ENCODE results near the gene OR5V1. TPM values are rescaled to one million over a fixed set of nuclear protein-coding genes. Genes with fewer than 3 reads are reported as not detected.
A peak's percentile ranks its signal among the peaks of the same experiment; 100 is the strongest.

Gene OR5V1
- total and polyA plus RNA-seq, 9 of the 15 experiments (the other 6 are each of a cell fraction or from before 2014, with no cell fraction given), result not detected

- in situ Hi-C loops (cut with MboI), result no loop called here
- Histone ChIP-seq H3K27me3 (ENCODE audit: control insufficient read depth in 2 of 2, insufficient read depth in 2 of 2, low read length in 2 of 2) (no peaks in the 10 kb centered on the region), H2AFZ (ENCODE audit: low read depth, low read length) (no peak overlapping the region), H3K4me3 (no peak overlapping the region), H3K27ac (ENCODE audit: extremely low read depth, low read depth, low read length) (no peak overlapping the region), H3K4me1 (replicated peaks in 1 of 2; ENCODE audit: control insufficient read depth in 2 of 2, insufficient read depth in 2 of 2, low read length in 2 of 2) (no peaks in the 10 kb centered on the region), H3K4me2 (ENCODE audit: insufficient read depth, low read length) (no peak overlapping the region), H3K79me2 (ENCODE audit: control insufficient read depth, insufficient read depth, low read length) (no peaks in the 10 kb centered on the region), H4K20me1 (replicated peaks; ENCODE audit: control insufficient read depth, insufficient read depth, low read length) (no peaks in the 10 kb centered on the region), H3K9me3 (replicated peaks; ENCODE audit: control insufficient read depth, insufficient read depth, low read depth, low read length) (no peaks in the 10 kb centered on the region), H3K9ac (ENCODE audit: insufficient read depth in 1 of 2, low read depth in 2 of 2, low read length in 2 of 2) (no peak overlapping the region), H3K36me3 (ENCODE audit: control insufficient read depth, insufficient read depth, low read length) (no peaks in the 10 kb centered on the region), H3K9me1 (ENCODE audit: control insufficient read depth, insufficient read depth, low read length) (no peaks in the 10 kb centered on the region)
- no peak for FAIRE-seq
- POLR2A ChIA-PET, result no interaction called here
- TF ChIP-seq ZNF316 (IDR thresholded peaks at IDR 0.05), result peak; percentile 58
- no peak for TF ChIP-seq ZNF830 (CRISPR knock-in tag; IDR thresholded peaks at IDR 0.05)
- peak; percentile 26; the same call in 1 of the 2 replicates for TF ChIP-seq C11orf30 (IDR thresholded peaks at IDR 0.05; ENCODE audit: low read depth)
- CTCF ChIA-PET (ENCODE audit: low intra/inter-chr PET ratio), result no interaction called here
- DNase-seq (ENCODE audit: extremely low read depth in 1 of 4, low spot score in 3 of 4), result no peak
- 0% methylated on average over 1 of the region's 1 CpG for WGBS (ENCODE audit: insufficient coverage, low coverage, missing lambda C conversion rate)
- intact Hi-C loops (cut with micrococcal nuclease), result no loop called here
- BruUV-seq (replicated peaks), result no TSS peak
- no peak for ATAC-seq
Measured at GRCh38 chr6:29403801-29404200, 35.1 kb upstream of the OR5V1 start.

GRCh38 chr6:29399525-29399924 is 30.9 kb upstream of the OR5V1 start:
- BruUV-seq (replicated peaks), result no TSS peak
- Histone ChIP-seq H3K4me1 (replicated peaks in 1 of 2; ENCODE audit: control insufficient read depth in 2 of 2, insufficient read depth in 2 of 2, low read length in 2 of 2) (no peaks in the 10 kb centered on the region), H3K79me2 (ENCODE audit: control insufficient read depth, insufficient read depth, low read length) (no peaks in the 10 kb centered on the region), H3K27me3 (ENCODE audit: control insufficient read depth in 2 of 2, insufficient read depth in 2 of 2, low read length in 2 of 2) (0 out of 5 replicates have a peak, but pooled peaks cover 0 to 2% of the 10 kb centered on the region in 2 experiments), H3K4me2 (ENCODE audit: insufficient read depth, low read length) (no peak overlapping the region), H2AFZ (ENCODE audit: low read depth, low read length) (no peak overlapping the region), H3K4me3 (no peak overlapping the region), H3K9ac (ENCODE audit: insufficient read depth in 1 of 2, low read depth in 2 of 2, low read length in 2 of 2) (no peak overlapping the region), H3K27ac (ENCODE audit: extremely low read depth, low read depth, low read length) (no peak overlapping the region), H3K9me1 (ENCODE audit: control insufficient read depth, insufficient read depth, low read length) (no peaks in the 10 kb centered on the region), H3K36me3 (ENCODE audit: control insufficient read depth, insufficient read depth, low read length) (no peaks in the 10 kb centered on the region), H4K20me1 (replicated peaks; ENCODE audit: control insufficient read depth, insufficient read depth, low read length) (no peaks in the 10 kb centered on the region), H3K9me3 (replicated peaks; ENCODE audit: control insufficient read depth, insufficient read depth, low read depth, low read length) (no peaks in the 10 kb centered on the region)
- intact Hi-C loops (cut with micrococcal nuclease), result no loop called here
- no peak for FAIRE-seq
- ATAC-seq, result no peak
- in situ Hi-C loops (cut with MboI), result no loop called here
- CTCF ChIA-PET (ENCODE audit: low intra/inter-chr PET ratio), result no interaction called here
- DNase-seq (ENCODE audit: extremely low read depth in 1 of 4, low spot score in 3 of 4), result no peak
- POLR2A ChIA-PET, result no interaction called here
- WGBS (ENCODE audit: insufficient coverage, low coverage, missing lambda C conversion rate), result 0% methylated on average over 2 of the region's 2 CpGs
- TF ChIP-seq PPARD (CRISPR knock-in tag; IDR thresholded peaks at IDR 0.05), result no peak
- peak; percentile 57 for TF ChIP-seq MEIS2 (IDR thresholded peaks at IDR 0.05; ENCODE audit: partially characterized antibody)
- TF ChIP-seq ZNF77 (CRISPR knock-in tag; IDR thresholded peaks at IDR 0.05), result no peak
- peak; percentile 60; the same call in 1 of the 2 replicates for TF ChIP-seq ATF3 (IDR thresholded peaks at IDR 0.05)
- TF ChIP-seq ATF3 (CRISPR knock-in tag; conservative IDR thresholded peaks at IDR 0.05), result no peak
- TF ChIP-seq FOS (IDR thresholded peaks at IDR 0.05; ENCODE audit: extremely low read depth, insufficient read length), result no peak
- no peak for TF ChIP-seq SP2 (IDR thresholded peaks at IDR 0.05; ENCODE audit: extremely low read depth, low read depth, low read length, poor library complexity, severe bottlenecking)
- TF ChIP-seq ZNF444 (CRISPR knock-in tag; IDR thresholded peaks at IDR 0.05), result no peak
- no peak for TF ChIP-seq ZNF354B (CRISPR knock-in tag; IDR thresholded peaks at IDR 0.05)
- no peak for TF ChIP-seq ZNF197 (CRISPR knock-in tag; IDR thresholded peaks at IDR 0.05; ENCODE audit: low read depth)
- no peak for TF ChIP-seq BMI1 (IDR thresholded peaks at IDR 0.05; ENCODE audit: low read length)
- no peak for TF ChIP-seq DACH1 (IDR thresholded peaks at IDR 0.05; ENCODE audit: partially characterized antibody)
